Superior temporal gyrus (tissue), 1 donor: ENCODE results near the gene VWA5B2.

Experiments
- DNase-seq: peaks from one replicate; pipeline ENCODE4 v3.0.0-alpha.2; 2016; ENCODE audit errors: extremely low spot score

Gene VWA5B2

DNA sequence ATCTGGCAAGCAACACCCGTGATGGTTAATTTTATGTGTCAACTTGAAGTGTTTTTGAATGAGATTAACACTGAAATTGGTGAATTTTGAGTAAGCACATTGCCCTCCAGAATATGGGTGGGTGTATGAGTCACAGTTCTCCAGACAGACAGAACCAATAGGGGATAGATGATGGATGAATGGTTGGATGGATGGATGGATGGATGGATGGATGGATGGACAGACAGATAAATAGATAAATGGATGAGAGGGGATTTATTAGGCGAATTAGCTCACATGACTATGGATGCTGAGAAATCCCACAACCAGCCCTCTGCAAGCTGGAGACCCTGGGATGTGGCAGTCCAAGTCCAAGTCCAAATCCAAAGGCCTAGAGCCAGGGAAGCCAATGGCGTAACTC, 5.4 kb upstream of the VWA5B2 start:
- no peak for DNase-seq

DNA sequence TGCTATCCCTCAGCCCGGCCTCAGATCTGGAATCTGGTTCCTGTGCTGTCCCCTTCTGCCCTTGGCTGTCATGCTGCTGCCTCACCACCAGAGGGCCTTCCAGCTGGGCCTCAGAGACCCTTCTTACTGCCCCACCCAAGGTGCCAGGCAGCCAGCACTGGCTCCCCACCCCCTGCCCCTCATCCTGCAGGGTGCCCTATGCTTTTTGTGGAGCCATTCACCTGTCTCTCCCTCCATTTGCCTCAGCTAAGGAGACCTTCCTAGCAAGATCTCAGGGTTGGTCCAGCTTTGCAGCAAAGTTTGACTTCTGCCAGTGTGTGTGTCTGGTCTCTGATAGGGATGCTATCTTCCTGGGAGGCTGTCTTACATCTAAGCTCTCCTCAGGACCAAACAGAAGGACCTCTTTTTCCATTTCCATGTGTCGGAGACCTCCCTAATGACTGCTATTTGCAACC, 1.9 kb upstream of the VWA5B2 start:
- DNase-seq: no peak

DNA sequence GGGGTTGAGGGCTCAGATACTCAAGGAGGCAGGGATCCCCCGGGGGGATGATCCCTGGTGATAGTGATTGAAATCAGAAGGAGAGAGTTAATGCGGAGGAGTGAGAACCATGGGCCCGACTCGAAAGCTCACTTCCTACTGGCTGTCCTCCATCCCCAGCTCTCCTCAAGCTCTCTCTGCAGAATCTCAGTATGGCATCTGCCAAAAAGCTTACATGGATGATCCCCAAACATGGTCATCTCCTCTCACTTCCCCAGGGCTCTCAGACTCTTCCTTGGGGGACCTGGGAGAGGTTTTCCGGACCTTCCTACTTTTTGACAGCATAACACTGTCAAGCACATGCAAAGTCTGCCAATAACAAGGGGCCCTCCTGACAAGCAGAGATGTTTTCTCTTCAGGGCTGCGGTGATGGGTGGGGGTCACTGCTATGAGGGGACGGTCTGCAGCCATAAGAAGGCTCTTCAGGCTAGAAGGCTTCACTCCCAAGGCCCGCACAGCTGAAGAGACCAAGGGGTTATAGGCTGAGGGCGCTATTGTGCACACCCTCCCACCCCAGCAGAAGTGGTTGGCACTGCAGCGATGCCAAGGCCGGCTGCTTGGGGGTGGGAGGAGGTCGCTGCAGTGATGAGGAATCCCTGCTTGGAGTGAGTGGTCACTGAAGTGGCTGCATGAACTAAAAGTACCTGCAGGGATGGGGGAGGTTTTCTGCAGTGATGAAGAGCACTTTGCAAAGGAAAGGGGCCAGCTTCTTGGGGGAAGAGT, 828 bp upstream of the VWA5B2 start:
- DNase-seq: no peak

DNA sequence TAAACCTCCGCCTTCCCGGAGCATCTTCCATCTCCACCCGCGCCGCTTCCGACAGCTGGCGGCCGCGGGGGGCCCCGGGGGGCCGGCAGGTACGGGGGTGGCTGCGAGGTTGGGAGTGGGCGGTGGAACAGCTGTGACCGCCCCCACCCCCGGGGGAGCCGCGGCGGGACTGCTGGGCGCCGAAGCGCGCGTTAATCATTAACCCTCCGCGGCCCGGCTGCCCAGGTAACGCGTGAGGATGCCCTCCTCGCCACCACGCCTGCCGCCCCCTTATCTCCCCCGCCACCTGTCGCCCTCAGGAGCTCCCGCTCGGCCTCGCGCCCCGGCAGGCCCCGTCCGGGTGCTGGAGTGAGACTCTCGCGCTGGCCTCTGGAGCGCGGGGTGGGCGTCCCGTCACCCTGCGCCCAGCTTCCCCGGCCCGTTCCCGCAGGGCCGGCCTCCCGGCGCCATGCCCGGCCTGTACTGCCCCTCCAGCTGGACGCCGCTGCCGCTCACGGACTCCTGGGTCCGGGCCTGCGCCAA, 757 bp downstream of the VWA5B2 start:
- no peak for DNase-seq

DNA sequence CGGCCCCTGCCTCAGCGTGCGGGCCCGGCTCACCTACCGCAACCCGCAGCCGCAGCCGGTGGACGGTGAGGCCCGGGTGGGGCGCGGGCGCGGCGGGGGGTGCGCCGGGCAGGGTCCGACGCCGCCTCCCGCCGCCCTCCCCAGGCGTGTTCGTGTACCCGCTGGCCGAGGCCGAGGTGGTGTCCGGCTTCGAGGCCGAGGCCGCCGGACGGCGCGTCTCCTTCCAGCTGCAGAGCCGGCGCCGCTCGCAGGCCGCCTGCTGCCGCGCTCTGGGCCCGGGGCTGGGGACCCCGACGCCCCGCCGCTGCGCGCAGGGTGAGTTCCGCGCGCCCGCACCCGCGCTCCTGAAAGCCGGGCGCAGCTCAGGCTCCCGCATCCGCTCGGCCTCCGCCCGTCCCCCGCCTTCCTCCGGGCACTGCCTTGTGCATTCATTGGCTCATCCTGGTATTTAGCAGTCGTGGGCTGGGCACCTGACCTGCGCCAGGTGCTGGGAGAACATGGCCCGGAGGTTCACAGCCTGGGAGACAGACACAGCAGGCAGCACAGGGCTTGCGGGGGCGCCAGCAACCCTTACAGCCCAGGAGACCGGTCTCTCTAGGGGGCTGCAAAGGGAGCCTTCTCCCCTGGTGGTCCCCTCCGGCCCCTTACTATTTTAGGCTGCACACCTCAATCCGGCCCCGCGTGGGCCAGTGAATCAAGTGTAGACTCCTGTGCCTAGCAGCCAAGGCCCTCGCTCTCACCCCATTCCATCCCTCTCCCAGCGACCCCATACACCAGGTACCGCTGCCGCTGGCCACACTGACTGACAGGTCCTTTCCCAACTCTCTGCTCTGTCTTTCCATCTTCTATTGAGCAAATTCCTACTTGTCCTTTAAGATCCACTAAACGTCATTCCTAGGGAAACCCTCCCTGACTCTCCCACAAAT, 1.5 kb downstream of the VWA5B2 start:
- DNase-seq: no peak

DNA sequence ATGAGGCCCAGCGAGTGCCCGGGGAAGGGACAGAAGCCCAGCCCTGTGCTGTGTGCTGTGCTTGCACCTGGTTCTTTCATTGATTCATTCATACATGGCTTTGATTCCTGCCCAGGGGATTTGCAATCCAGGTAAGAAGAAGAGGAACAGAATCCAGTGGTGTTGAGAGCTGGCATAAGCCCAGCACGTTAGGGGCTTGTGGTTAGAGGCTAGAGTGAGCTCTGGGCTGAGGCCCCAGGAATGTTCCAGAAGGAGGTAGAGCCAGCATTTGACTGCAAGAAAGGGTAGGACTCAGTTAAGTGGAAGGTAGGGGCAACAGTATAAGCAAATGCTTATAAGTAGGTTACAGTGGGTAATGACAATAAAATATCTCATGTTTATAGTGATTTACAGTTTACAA, 2.3 kb downstream of the VWA5B2 start:
- no peak for DNase-seq

DNA sequence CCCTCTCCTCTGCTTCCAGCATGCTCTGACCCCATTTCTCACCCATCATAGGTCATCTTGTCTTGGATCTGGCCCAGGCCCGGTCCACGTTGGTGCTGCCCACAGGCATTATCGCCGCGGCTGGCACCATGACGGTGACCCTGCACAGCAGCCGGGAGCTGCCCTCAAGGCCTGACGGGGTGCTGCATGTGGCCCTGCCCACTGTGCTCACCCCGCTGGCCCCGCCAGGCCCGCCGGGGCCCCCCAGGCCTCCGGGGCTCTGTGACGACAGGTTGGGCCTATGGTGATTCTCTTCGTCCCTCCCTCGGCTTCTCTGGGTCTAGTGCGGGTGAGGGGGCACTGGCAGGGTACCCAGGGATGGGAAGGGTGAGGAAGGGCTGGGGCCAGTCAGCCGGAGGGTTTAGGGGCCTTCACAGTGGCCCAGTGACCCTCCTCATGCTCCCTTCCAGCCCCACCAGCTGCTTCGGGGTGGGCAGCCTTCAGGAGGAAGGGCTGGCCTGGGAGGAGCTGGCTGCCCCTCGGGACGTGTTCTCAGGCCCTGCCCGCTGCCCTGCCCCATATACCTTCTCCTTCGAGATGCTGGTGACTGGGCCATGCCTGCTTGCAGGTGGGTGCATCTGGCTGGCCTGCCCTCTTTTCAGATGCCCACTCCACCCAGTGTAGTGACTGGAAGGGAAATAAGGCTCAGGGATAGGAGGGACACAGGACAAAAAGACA, 3.9 kb downstream of the VWA5B2 start:
- no peak for DNase-seq

DNA sequence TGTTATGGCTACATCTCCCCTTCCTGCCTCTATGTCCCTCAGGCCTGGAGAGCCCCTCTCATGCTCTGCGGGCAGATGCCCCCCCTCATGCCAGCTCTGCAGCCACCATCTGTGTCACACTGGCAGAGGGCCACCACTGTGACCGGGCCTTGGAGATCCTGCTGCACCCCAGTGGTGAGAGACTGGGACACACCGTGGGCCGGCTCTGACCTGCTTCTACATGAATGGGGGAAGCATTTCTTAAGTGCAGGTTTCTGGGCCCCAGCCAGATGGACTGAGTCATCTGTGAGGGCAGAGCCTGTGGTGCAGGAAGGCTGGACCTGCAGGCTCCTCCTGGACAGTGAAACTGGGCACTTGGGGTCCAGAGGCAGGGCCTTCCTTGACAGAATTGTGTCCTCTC, 4.8 kb downstream of the VWA5B2 start:
- DNase-seq: peak; percentile 67

DNA sequence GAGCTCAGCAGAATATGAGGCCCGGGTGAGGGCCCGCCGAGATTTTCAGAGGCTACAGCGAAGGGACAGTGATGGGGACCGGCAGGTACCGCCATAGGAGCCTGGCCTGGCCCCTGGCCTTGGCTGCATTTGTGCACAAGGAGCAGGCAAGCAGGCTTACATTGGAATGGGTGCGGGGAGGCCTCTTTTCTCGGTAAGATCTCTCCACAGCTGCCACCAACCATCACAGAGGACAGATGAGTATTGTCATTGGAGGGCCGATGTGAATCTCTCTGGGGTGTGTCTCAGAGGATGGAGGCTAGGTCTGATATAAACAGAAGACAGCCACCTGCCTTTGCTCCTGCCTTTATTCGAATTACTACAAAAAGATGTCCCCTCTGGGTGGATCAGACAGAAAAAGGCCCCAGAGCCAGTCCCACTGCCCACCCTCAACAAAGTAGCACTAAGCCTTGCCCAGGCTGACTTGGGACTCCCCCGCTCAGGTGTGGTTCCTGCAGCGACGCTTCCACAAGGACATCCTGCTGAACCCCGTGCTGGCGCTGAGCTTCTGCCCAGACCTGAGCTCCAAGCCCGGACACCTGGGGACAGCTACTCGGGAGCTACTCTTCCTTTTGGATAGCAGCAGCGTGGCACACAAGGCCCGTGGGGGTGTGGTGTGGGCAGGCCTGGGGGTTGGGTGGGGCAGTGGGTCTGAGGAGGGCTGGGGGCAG, 5.4 kb downstream of the VWA5B2 start:
- no peak for DNase-seq

DNA sequence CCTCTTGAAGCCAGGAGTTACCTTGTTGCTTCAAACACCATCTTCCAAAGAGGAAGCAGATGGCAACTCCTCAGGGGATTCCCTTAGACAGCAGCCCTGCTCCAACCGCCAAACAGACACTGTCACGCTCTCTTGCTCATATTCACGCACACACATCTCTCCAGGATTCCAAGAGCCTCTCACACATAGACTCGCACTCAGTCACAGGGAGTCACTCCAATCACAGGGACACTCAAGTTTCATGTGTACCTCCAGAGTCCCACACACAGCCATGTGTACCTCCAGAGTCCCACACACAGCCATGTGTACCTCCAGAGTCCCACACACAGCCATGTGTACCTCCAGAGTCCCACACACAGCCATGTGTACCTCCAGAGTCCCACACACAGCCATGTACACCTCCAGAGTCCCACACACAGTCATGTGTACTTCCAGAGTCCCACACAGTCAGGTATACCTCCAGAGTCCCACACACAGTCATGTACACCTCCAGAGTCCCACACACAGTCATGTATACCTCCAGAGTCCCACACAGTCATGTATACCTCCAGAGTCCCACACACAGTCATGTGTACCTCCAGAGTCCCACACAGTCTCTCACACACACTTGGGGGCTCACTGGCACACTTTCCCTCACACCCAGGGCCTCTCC, 6.1 kb downstream of the VWA5B2 start:
- DNase-seq: no peak

DNA sequence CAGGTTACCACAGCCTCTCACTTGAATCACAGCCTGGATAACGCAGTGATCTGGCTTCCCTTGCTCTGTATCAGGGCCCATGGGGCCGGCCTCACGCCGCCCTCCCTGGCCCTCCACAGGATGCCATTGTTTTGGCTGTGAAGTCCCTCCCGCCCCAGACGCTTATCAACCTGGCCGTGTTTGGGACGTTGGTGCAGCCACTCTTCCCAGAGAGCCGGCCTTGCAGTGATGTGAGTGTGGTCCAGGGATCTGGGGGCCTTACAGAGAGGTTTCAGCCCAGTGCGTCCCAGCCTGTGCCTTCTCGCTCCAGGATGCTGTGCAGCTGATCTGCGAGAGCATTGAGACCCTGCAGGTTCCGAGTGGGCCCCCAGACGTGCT, 6.6 kb downstream of the VWA5B2 start:
- no peak for DNase-seq

DNA sequence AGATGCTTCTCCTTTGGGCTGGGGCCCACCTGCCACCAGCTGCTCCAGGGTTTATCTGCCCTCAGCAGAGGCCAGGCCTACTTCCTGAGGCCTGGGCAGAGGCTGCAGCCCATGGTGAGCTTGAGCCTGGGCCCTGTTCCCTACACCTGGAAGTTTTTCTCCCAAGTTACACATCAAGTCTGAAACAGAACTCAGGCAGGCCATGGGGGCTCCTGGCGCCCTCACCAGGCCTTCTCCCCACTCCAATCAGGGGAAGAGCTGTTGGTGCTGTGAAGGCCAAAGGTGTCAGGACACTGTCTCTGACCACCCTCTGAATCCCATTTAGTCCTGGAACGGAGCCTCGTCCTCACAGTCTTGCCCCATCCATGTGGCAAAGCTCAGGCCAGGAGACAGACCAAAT, 7.3 kb downstream of the VWA5B2 start:
- DNase-seq: no peak

DNA sequence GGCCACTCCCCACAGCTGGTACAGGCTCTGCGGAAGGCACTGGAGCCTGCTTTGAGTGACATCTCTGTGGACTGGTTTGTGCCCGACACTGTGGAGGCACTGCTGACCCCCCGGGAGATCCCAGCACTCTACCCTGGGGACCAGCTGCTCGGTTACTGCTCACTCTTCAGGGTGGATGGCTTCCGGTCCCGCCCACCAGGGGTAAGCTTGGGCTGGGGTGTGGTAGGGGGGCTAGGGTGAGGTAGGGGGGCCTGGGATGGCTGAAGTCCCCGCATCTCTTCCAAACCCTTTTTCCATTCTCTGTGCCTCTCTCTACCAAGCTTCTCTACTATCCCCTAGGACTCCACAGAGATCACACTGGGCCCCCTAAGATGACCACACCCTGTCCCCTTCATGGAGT, 7.8 kb downstream of the VWA5B2 start:
- DNase-seq: no peak

DNA sequence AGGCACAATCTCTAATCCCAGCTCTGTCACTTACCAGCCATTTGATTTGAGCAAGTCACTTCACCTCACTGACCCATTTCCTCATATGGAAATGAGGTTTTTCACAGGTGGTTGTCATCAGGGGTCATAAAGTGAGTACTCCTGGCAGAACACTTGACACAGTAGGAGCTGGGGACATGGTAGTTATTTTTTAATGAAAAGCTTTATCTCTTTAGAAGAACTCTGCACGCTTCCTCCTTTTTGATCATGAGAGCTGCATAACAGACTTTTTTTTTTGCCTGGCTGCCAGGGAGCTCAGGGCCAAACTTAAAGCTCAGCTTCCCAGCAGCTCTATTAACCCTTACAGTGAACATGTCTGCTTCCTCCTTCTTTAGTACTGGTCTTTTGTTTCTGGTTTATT, 8.4 kb downstream of the VWA5B2 start:
- no peak for DNase-seq

DNA sequence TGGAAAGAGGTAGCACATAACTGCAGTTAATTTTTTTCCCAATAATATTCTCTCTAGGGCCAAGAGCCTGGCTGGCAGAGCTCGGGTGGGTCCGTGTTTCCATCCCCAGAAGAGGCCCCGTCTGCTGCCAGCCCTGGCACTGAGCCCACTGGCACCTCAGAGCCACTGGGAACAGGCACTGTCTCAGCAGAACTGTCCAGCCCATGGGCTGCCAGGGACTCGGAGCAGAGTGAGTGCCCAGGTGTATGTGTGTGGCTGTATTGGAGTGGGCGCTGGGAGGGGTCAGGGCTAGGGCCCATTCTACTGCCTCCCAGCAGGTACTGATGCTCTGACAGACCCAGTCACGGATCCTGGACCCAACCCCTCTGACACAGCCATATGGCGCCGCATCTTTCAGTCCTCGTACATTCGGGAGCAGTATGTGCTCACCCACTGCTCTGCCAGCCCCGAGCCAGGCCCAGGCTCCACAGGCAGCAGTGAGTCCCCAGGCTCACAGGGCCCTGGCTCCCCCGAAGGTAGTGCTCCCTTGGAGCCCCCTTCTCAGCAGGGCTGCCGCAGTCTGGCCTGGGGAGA, 8.9 kb downstream of the VWA5B2 start:
- DNase-seq: no peak

DNA sequence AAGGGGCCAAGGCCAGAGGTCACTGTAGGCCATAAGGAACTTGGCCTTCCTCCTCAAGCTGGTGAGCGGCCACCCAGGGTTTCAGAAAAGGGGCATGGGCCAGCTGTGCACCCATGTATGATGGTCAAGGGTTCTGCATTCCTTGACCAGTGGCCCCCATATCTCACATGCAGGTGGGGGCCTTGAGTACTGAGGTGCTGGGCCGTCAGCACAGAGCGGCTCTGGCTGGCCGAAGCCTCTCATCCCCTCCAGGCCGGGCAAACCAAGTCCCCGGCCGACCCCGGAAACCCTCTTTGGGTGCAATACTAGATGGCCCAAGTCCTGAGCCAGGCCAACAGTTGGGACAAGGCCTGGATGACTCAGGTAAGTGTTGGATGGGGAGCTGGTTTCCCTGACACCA, 9.8 kb downstream of the VWA5B2 start:
- DNase-seq: no peak

DNA sequence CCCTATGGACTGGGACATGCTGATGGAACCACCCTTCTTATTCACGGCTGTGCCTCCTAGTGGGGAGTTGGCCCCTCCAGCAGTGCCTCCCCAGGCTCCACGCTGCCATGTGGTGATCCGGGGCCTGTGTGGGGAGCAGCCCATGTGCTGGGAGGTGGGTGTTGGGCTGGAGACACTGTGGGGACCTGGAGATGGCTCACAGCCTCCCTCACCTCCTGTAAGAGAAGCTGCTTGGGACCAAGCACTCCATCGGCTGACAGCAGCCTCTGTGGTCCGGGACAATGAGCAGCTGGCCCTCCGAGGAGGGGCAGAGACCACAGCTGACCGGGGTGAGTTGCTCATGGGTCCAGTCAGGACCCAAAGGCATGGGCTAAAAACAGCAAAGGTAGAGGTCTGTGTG, 10.3 kb downstream of the VWA5B2 start:
- no peak for DNase-seq

DNA sequence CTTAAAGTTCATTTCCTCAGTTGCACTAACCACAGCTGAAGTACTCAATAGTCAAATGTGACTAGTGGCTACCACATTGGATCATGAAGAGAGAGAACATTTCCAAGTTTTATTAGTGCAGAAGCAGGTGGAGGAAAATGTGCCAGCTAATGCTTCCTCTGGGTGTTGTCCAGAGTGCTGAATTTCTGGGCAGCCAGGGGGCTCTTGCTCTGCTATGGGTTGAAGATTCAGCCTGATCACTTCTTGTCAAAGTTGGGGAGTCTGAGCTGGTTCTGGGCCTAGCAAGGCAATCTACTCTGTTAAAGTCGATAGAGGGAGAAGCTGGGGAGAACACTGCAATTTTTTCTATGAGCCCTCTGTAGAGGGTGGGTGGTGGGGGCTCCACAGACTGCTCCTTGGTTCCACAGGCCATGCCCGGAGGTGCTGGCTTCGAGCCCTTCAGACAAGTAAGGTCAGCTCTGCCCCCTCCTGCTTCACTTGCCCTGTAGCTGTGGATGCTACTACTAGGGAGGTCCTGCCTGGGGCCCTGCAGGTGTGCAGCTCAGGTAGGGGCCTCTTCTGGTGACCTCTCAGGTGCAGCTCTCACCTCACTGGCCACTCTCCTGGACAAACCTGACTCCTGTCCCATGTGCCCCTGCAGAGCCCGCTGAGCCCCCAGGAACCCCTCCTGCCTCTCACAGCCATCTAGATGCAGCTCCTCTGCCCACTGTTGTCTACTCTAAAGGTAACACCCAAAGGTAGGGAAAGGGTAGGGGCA, 11.2 kb downstream of the VWA5B2 start:
- DNase-seq: no peak

DNA sequence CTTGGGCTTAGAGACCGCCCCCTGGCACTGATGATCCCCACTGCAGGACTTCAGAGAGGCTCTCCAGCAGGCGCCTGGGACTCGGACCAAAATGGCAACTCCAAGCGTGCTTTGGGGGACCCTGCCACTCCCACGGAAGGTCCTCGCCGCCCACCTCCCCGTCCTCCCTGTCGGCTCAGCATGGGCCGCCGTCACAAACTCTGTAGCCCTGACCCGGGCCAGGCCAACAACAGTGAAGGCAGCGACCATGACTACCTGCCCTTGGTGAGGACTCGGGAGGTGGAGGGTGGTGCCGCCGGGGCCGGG, 11.7 kb downstream of the VWA5B2 start:
- no peak for DNase-seq
